ENCODE data around the gene PAFAH1B2. TPM values are rescaled to one million over a fixed set of nuclear protein-coding genes. Genes with fewer than 3 reads are reported as not detected.

Gene PAFAH1B2
- polyA plus RNA-seq, 1 experiment: 48.8 TPM

DNA sequence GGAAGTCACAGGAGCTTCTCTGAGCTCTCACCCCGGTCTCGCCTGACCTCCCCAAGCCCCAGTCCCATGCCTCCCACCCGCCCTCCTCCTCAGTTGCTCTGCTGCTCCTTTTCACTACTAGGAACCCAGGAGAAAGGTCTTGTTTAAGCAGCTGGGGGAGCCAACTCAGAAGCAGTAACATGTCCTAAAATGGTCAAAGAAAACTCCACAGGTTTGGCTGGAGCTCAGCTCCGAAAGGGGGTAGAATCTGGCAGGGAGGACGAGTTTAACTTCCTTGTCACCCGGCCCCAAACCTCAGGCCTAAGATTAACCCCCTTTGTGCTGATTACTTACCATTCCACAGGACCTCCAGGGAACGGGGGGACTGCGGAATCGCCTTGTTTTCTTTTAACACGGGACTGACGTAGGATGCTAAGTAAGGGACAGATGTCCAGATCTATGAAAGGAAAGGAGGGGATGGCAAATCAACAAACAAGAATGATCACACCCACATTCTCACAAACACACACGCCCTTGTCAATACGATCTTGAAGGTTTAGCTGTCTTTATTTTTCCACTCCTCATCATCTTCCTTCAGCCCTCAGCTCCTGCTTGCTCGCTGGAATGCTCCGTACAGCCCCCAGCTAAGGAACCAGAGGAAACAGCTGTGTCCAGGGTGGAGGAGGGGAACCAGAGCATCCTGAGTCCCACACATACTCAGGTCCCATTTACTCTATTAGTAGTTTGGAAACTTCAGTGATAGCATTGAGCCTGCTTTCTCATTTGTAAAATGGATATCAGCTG is 74.2 kb downstream of the PAFAH1B2 start:
- ChIA-PET POLR2A (interaction anchor here (0.5 to 2.5 kb wide), 10 partner anchors 13 to 232 kb away, joined by 3 to 15 read pairs (median 6); partner anchors contain the start of genes CEP164, PAFAH1B2, PCSK7 and SIDT2), CTCF (interaction anchor here (0.9 to 3.3 kb wide), 3 partner anchors 9 to 427 kb away, joined by 3 to 11 read pairs (median 10); partner anchors contain the start of genes APOA5 and PCSK7)
- Histone ChIP-seq H3K4me3 (ENCODE audit: low read depth, low read length) (0 out of 2 replicates have a peak overlapping the region, but pooled peaks have one; percentile 7), H3K27ac (ENCODE audit: low read depth, low read length) (peak overlapping the region; percentile 97), H3K9me3 (ENCODE audit: control insufficient read depth, insufficient read depth, low read length) (no peaks in the 10 kb centered on the region), H3K27me3 (ENCODE audit: control insufficient read depth, insufficient read depth, low read length) (no peaks in the 10 kb centered on the region)
- TF ChIP-seq, protein P1, sequence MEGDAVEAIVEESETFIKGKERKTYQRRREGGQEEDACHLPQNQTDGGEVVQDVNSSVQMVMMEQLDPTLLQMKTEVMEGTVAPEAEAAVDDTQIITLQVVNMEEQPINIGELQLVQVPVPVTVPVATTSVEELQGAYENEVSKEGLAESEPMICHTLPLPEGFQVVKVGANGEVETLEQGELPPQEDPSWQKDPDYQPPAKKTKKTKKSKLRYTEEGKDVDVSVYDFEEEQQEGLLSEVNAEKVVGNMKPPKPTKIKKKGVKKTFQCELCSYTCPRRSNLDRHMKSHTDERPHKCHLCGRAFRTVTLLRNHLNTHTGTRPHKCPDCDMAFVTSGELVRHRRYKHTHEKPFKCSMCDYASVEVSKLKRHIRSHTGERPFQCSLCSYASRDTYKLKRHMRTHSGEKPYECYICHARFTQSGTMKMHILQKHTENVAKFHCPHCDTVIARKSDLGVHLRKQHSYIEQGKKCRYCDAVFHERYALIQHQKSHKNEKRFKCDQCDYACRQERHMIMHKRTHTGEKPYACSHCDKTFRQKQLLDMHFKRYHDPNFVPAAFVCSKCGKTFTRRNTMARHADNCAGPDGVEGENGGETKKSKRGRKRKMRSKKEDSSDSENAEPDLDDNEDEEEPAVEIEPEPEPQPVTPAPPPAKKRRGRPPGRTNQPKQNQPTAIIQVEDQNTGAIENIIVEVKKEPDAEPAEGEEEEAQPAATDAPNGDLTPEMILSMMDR (IDR thresholded peaks at IDR 0.05; ENCODE audit: low read depth, low read length): no peak
- DNase-seq (ENCODE audit: low read depth, low spot score): no peak

DNA sequence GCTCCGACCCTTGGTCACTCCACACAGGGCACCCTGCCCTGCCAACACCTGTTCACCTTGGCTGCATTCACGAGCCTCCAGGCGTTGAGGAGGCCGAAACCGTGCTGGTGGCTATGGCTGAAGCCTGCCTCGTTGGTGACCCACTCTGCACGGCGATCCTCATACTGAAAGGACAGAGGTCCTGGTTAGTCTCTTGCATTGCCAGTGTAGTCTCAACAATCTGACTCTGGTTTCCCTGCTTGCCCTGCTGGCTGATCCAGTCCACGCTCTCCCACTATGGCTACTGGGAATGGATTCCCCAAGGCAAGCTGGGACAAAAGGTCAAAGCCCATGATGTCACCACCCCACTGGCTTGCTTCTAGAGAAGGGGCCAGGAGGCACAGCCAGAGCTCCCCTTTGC is 74.9 kb downstream of the PAFAH1B2 start:
- ChIA-PET POLR2A (interaction anchor here (1.2 to 2.5 kb wide), 4 partner anchors 13 to 41 kb away, joined by 3 to 15 read pairs (median 8); partner anchors contain the start of genes PCSK7, SIDT2 and TAGLN), CTCF (interaction anchor here (0.9 to 3.3 kb wide), 5 partner anchors 8 to 428 kb away, joined by 3 to 11 read pairs (median 5); partner anchors contain the start of genes APOA5 and PCSK7)
- no peak for DNase-seq (ENCODE audit: low read depth, low spot score)
- Histone ChIP-seq H3K27ac (ENCODE audit: low read depth, low read length) (peak overlapping the region; percentile 57), H3K9me3 (ENCODE audit: control insufficient read depth, insufficient read depth, low read length) (no peaks in the 10 kb centered on the region), H3K4me3 (ENCODE audit: low read depth, low read length) (no peak overlapping the region), H3K27me3 (ENCODE audit: control insufficient read depth, insufficient read depth, low read length) (no peaks in the 10 kb centered on the region)
- TF ChIP-seq, protein P1 (IDR thresholded peaks at IDR 0.05; ENCODE audit: low read depth, low read length): no peak

DNA sequence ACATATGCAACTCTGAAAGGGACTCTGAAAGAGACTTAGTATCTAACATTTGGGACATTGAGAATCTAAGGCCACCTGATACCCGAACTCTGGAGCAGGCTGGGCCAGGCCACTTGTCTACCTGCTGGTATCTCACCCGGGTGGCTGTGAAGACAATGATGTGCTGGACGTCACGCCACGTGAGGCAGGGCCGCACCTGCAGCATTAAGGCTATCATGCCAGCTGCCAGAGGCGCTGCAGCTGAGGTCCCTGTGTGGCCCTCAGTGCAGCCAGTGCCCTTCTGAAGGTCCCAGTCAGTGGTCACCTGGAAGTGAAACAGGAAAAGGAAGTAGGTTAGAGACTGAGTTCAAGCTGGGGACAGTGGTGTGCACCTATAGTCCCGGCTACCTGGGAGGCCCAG is 75.4 kb downstream of the PAFAH1B2 start:
- no peak for DNase-seq (ENCODE audit: low read depth, low spot score)
- POLR2A ChIA-PET: interaction anchor here (1.2 to 2.3 kb wide), 2 partner anchors 12 to 14 kb away, joined by 3 to 9 read pairs; partner anchors contain the start of gene PCSK7
- Histone ChIP-seq H3K27ac (ENCODE audit: low read depth, low read length) (no peak overlapping the region), H3K9me3 (ENCODE audit: control insufficient read depth, insufficient read depth, low read length) (no peaks in the 10 kb centered on the region), H3K4me3 (ENCODE audit: low read depth, low read length) (no peak overlapping the region), H3K27me3 (ENCODE audit: control insufficient read depth, insufficient read depth, low read length) (no peaks in the 10 kb centered on the region)
- TF ChIP-seq, protein P1 (IDR thresholded peaks at IDR 0.05; ENCODE audit: low read depth, low read length): no peak
- CTCF ChIA-PET: interaction anchor here (1.2 to 3.7 kb wide), 5 partner anchors 9 to 428 kb away, joined by 3 to 17 read pairs (median 11); partner anchors contain the start of genes APOA5 and PCSK7

DNA sequence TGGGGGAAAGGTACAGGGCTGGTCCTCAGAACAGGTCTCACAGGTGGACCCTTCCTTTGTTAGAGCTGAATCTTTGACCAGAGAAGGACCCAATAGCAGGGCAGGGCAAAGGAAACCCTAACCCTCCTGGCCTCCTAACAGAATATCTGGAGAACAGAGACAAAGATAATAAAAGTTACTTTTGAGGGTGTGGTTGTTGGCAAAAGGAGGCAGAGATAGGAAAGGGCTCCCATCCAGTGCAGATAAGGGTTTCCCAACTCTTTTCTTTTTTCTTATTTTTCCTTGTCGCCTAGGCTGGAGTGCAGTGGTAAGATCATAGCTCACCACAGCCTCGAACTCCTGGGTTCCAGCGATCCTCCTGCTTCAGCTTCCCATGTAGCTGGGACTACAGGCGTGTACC is 75.9 kb downstream of the PAFAH1B2 start:
- TF ChIP-seq, protein P1 (IDR thresholded peaks at IDR 0.05; ENCODE audit: low read depth, low read length): no peak
- no peaks in the 10 kb centered on the region for H3K27me3 ChIP-seq (ENCODE audit: control insufficient read depth, insufficient read depth, low read length)
- H3K27ac ChIP-seq (ENCODE audit: low read depth, low read length): no peak overlapping the region
- no peaks in the 10 kb centered on the region for H3K9me3 ChIP-seq (ENCODE audit: control insufficient read depth, insufficient read depth, low read length)
- CTCF ChIA-PET: interaction anchor here (1.2 to 3.7 kb wide), 6 partner anchors 8 to 429 kb away, joined by 3 to 20 read pairs (median 14); partner anchors contain the start of genes APOA5 and PCSK7
- no peak for DNase-seq (ENCODE audit: low read depth, low spot score)
- H3K4me3 ChIP-seq (ENCODE audit: low read depth, low read length): no peak overlapping the region
- POLR2A ChIA-PET: no interaction called here

Measured in AG04450 (cell line).